ENCODE results near the gene CHSY1. TPM values are rescaled to one million over a fixed set of nuclear protein-coding genes. Genes with fewer than 3 reads are reported as not detected.

Gene CHSY1
- total RNA-seq, 6 experiments from 2014 or later, result 4.9 to 12.6 (median 7.2) TPM

- H3K27me3 ChIP-seq, result no peaks in the 10 kb centered on the region
- intact Hi-C loops (cut with DNase I), result no loop called here
These were observed 23.5 kb downstream of the CHSY1 start for GRCh38 chr15:101228313-101228712.

GRCh38 chr15:101225658-101226057, 26.2 kb downstream of the CHSY1 start:
- DNase-seq (no peak), ATAC-seq (no peak)
- H3K36me3 ChIP-seq, result no peaks in the 10 kb centered on the region
- TF ChIP-seq CTCF (IDR thresholded peaks at IDR 0.05) (no peak), POLR2A (IDR thresholded peaks at IDR 0.05) (no peak)
- WGBS (ENCODE audit: insufficient coverage, low coverage, low lambda C conversion rate, missing lambda C conversion rate), result 66% methylated on average over 5 of the region's 5 CpGs
- H3K27ac ChIP-seq, result no peak overlapping the region
- H3K27me3 ChIP-seq, result no peaks in the 10 kb centered on the region
- no peaks in the 10 kb centered on the region for H3K4me1 ChIP-seq
- peaks cover 0 to 4% (median 0%) of the 10 kb centered on the region in 4 donors for H3K9me3 ChIP-seq
- intact Hi-C loops (cut with DNase I), result no loop called here
- H3K4me3 ChIP-seq, result no peak overlapping the region

More at GRCh38 chr15:101228313-101228712, 23.5 kb downstream of the CHSY1 start:
- no peak overlapping the region for H3K27ac ChIP-seq
- no peaks in the 10 kb centered on the region for H3K4me1 ChIP-seq
- H3K36me3 ChIP-seq, result no peaks in the 10 kb centered on the region
- no peak for TF ChIP-seq CTCF (IDR thresholded peaks at IDR 0.05)
- no peak overlapping the region for H3K4me3 ChIP-seq
- ATAC-seq (no peak), DNase-seq (no peak)
- peaks cover 0 to 4% (median 0%) of the 10 kb centered on the region in 4 donors for H3K9me3 ChIP-seq

- Histone ChIP-seq H3K9me3 (no peaks in the 10 kb centered on the region), H3K27me3 (no peaks in the 10 kb centered on the region), H3K4me1 (no peaks in the 10 kb centered on the region), H3K27ac (no peak overlapping the region), H3K36me3 (no peaks in the 10 kb centered on the region), H3K4me3 (no peak overlapping the region)
- intact Hi-C loops (cut with DNase I), result no loop called here
- 68% methylated on average over 4 of the region's 4 CpGs for WGBS (ENCODE audit: insufficient coverage, low coverage, low lambda C conversion rate, missing lambda C conversion rate)
- DNase-seq (no peak), ATAC-seq (no peak)
- TF ChIP-seq CTCF (IDR thresholded peaks at IDR 0.05) (no peak), POLR2A (IDR thresholded peaks at IDR 0.05) (no peak)
These were observed 29.9 kb downstream of the CHSY1 start for GRCh38 chr15:101221902-101222301.

- WGBS (ENCODE audit: insufficient coverage, low coverage, low lambda C conversion rate, missing lambda C conversion rate), result 53% methylated on average over 2 of the region's 2 CpGs
- no peak for TF ChIP-seq CTCF (IDR thresholded peaks at IDR 0.05)
- DNase-seq (no peak), ATAC-seq (no peak)
- Histone ChIP-seq H3K27ac (no peak overlapping the region), H3K27me3 (no peaks in the 10 kb centered on the region), H3K4me1 (no peaks in the 10 kb centered on the region), H3K9me3 (no peaks in the 10 kb centered on the region), H3K36me3 (no peaks in the 10 kb centered on the region), H3K4me3 (no peak overlapping the region)
- intact Hi-C loops (cut with DNase I), result no loop called here
These were observed 31.8 kb downstream of the CHSY1 start for GRCh38 chr15:101220060-101220459.

GRCh38 chr15:101219441-101219840, 32.4 kb downstream of the CHSY1 start:
- intact Hi-C loops (cut with DNase I), result no loop called here
- no peak for ATAC-seq
- WGBS (ENCODE audit: insufficient coverage, low coverage, low lambda C conversion rate, missing lambda C conversion rate), result 58% methylated on average over 2 of the region's 6 CpGs

More at GRCh38 chr15:101219441-101219840, 32.4 kb downstream of the CHSY1 start:
- no peak for DNase-seq
- Histone ChIP-seq H3K4me3 (no peak overlapping the region), H3K27ac (no peak overlapping the region), H3K27me3 (no peaks in the 10 kb centered on the region), H3K36me3 (no peaks in the 10 kb centered on the region), H3K4me1 (no peaks in the 10 kb centered on the region), H3K9me3 (no peaks in the 10 kb centered on the region)
- TF ChIP-seq CTCF (IDR thresholded peaks at IDR 0.05), result no peak
- no peak for TF ChIP-seq POLR2A (IDR thresholded peaks at IDR 0.05)

Data from right lobe of liver (tissue), 6 donors.